CD4-positive, alpha-beta T cell treated with Interleukin-4 for 4 hours (primary cell): ENCODE results near the gene AFMID.

Experiments
- DNase-seq: peaks from one replicate; pipeline ENCODE4 v3.0.0-alpha.2; 2020

Gene AFMID

DNA sequence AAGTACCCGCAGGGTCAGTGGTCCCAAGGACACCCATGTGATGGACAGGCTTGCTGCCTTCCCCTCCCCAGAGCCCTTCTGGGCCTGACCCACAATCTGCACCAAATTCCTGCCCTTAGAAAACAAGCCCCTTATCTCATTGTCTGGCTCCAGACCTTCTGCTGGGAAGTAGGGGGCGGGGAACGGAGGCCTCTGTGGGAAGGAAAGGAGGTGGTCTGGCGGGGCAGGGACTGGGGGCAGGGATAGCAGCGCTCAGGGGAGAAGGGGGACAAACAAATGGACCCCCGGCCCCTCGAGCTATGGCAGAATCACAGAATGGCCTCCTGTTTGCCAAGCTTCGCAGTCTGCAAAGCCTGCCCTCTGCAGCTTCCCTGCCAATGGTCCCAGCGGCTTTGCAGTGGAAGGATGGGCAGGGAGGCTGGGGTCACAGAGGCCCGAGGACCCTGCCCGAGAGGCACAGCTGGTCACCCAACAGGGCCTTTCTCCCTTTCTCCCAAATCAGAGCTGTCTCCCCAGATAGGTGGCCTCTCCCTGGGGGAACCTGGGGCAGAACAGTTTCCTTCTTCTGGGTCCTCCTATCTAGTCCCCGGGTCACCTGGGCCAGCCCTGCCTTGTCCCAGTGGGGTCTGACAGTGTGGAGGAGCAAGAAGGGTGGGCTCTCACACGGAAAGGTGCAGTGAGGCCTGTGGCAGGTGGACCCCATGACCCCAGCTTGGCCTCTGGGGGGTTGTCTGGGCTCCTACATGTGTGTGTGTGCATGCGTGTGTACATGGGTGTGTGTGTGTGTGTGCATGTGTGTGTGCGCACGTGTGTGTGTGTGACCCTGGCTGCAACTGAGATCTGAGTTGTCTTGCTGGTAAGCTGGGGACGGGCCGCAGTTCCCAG, 69.8 kb downstream of the AFMID start:
- DNase-seq, result no peak
